IMR-90 (cell line): ENCODE measurements around the gene PRDM1. TPM values are rescaled to one million over a fixed set of nuclear protein-coding genes. Genes with fewer than 3 reads are reported as not detected.
A peak's percentile ranks its signal among the peaks of the same experiment; 100 is the strongest.

Experiments
- ATAC-seq: fragments of 200-7000 bp; cut with Tn5 transposase; 2 replicates; pipeline ENCODE4 v1.9.1; 2020; ENCODE audit warnings: low read depth, mild to moderate bottlenecking, moderate library complexity
- Bru-seq: library from RNA; stranded (reverse); fragments of 400-500 nt; gene quantifications from one replicate; lab custom pipeline; 2021; lab: Mats Ljungman, UMichigan
- BruChase-seq, 2 experiments: library from RNA; stranded (reverse); fragments of 400-500 nt; gene quantifications; one replicate each; lab custom pipeline; 2021; lab: Mats Ljungman, UMichigan
- BruUV-seq: library from RNA; stranded (reverse); fragments of 400-500 nt; replicated peaks from 2 replicates; lab custom pipeline; 2021; lab: Mats Ljungman, UMichigan
- CTCF ChIA-PET: fragments of 300-600 bp; formaldehyde crosslinking; extraction: SDS; loops from one replicate; lab custom pipeline; 2021; ENCODE audit warnings: antibody characterized with exemption; lab: Yijun Ruan, JAX
- POLR2A ChIA-PET: fragments of 300-600 bp; sonication (Branson Sonifier 250); formaldehyde crosslinking; loops from one replicate; lab custom pipeline; 2022; ENCODE audit warnings: antibody characterized with exemption; ENCODE audit not compliant: unreplicated experiment; lab: Charles Lee
- DNase-seq: peaks from one replicate; pipeline ENCODE4 v3.0.0; 2013
- H2AFZ ChIP-seq: replicated peaks from 2 replicates; pipeline ENCODE3; 2013; ENCODE audit warnings: low read length, mild to moderate bottlenecking; ENCODE audit not compliant: poor library complexity
- H2AK5ac ChIP-seq: 2 replicates; pipeline ENCODE4 v1.6.1; 2013; ENCODE audit warnings: low read depth, low read length, inconsistent platforms
- H2AK9ac ChIP-seq: replicated peaks from 2 replicates; pipeline ENCODE3; 2013; ENCODE audit warnings: mild to moderate bottlenecking, low read depth, low read length, moderate library complexity; ENCODE audit not compliant: poor library complexity
- H2BK120ac ChIP-seq: 2 replicates; pipeline ENCODE4 v1.6.1; 2013; ENCODE audit warnings: low read depth, low read length, inconsistent platforms
- H2BK15ac ChIP-seq: 3 replicates; pipeline ENCODE4 v1.6.1; 2013; ENCODE audit warnings: low read depth, low read length, inconsistent platforms
- H2BK20ac ChIP-seq: 2 replicates; pipeline ENCODE4 v1.6.1; 2013; ENCODE audit warnings: low read depth, mild to moderate bottlenecking, inconsistent platforms, low read length, moderate library complexity
- H2BK5ac ChIP-seq: 2 replicates; pipeline ENCODE4 v1.6.1; 2013; ENCODE audit warnings: mild to moderate bottlenecking, low read depth, low read length, inconsistent platforms; ENCODE audit not compliant: poor library complexity, severe bottlenecking
- H3K14ac ChIP-seq: replicated peaks from 2 replicates; pipeline ENCODE4 v1.6.1; 2013; ENCODE audit warnings: low read depth, low read length, inconsistent platforms
- H3K18ac ChIP-seq: 2 replicates; pipeline ENCODE4 v1.6.1; 2013; ENCODE audit warnings: low read depth, low read length, control low read depth
- H3K23ac ChIP-seq: 2 replicates; pipeline ENCODE4 v1.6.1; 2013; ENCODE audit warnings: low read depth, low read length, inconsistent platforms
- H3K27ac ChIP-seq: 2 replicates; pipeline ENCODE4 v1.5.1; 2013; ENCODE audit warnings: mild to moderate bottlenecking, control low read depth, low read length; ENCODE audit not compliant: insufficient read depth
- H3K27me3 ChIP-seq: 2 replicates; pipeline ENCODE4 v1.6.1; 2013; ENCODE audit warnings: low read length; ENCODE audit not compliant: control insufficient read depth, insufficient read depth
- H3K36me3 ChIP-seq: 2 replicates; pipeline ENCODE4 v1.6.1; 2013; ENCODE audit warnings: low read length, mixed read lengths; ENCODE audit not compliant: control insufficient read depth, insufficient read depth
- H3K4ac ChIP-seq: 2 replicates; pipeline ENCODE4 v1.6.1; 2013; ENCODE audit warnings: low read depth, low read length, inconsistent platforms
- H3K4me1 ChIP-seq: 2 replicates; pipeline ENCODE4 v1.6.1; 2013; ENCODE audit warnings: low read length, mixed read lengths; ENCODE audit not compliant: control insufficient read depth, insufficient read depth
- H3K4me2 ChIP-seq: 2 replicates; pipeline ENCODE4 v1.6.1; 2013; ENCODE audit warnings: low read depth, mild to moderate bottlenecking, control low read depth, low read length, moderate library complexity
- H3K4me3 ChIP-seq: 2 replicates; pipeline ENCODE4 v1.5.1; 2013; ENCODE audit warnings: low read depth, mild to moderate bottlenecking, control low read depth, low read length, moderate library complexity; ENCODE audit not compliant: insufficient read depth
- H3K56ac ChIP-seq: 2 replicates; pipeline ENCODE4 v1.6.1; 2013; ENCODE audit warnings: low read length, inconsistent platforms; ENCODE audit not compliant: insufficient read depth; ENCODE audit errors: extremely low read depth
- H3K79me1 ChIP-seq, 2 experiments: 2 replicates each; pipeline ENCODE4 v1.6.1; 2013; ENCODE audit warnings: low read length in 2 of 2, inconsistent platforms in 1 of 2, low read depth in 1 of 2
- H3K9ac ChIP-seq: 2 replicates; pipeline ENCODE4 v1.6.1; 2013; ENCODE audit warnings: low read depth, low read length, control low read depth
- H3K9me1 ChIP-seq: 2 replicates; pipeline ENCODE4 v1.6.1; 2013; ENCODE audit warnings: low read length, inconsistent platforms; ENCODE audit not compliant: insufficient read depth
- H3K9me3 ChIP-seq: 2 replicates; pipeline ENCODE4 v1.6.1; 2013; ENCODE audit warnings: low read length; ENCODE audit not compliant: control insufficient read depth, insufficient read depth
- H4K20me1 ChIP-seq: 2 replicates; pipeline ENCODE4 v1.6.1; 2013; ENCODE audit warnings: low read length, inconsistent platforms; ENCODE audit not compliant: insufficient read depth
- H4K5ac ChIP-seq: 2 replicates; pipeline ENCODE4 v1.6.1; 2013; ENCODE audit warnings: mild to moderate bottlenecking, low read depth, low read length, control low read depth
- H4K8ac ChIP-seq, 2 experiments: 2 replicates each; pipeline ENCODE4 v1.6.1; 2013; ENCODE audit warnings: low read depth in 2 of 2, low read length in 2 of 2, control low read depth in 1 of 2, inconsistent platforms in 1 of 2
- H4K91ac ChIP-seq: 2 replicates; pipeline ENCODE4 v1.6.1; 2013; ENCODE audit warnings: low read depth, low read length, inconsistent platforms; ENCODE audit not compliant: insufficient read depth
- CEBPB ChIP-seq: IDR thresholded peaks from 2 replicates; pipeline ENCODE4 v1.6.1; 2012; ENCODE audit warnings: low read depth, low read length, improper control_type of control experiment
- CHD1 ChIP-seq: IDR thresholded peaks from 2 replicates; pipeline ENCODE4 v1.6.1; 2012; ENCODE audit warnings: low read depth, low read length, improper control_type of control experiment
- MXI1 ChIP-seq: IDR thresholded peaks from 2 replicates; pipeline ENCODE4 v1.6.1; 2012; ENCODE audit warnings: low read depth, mild to moderate bottlenecking, low read length, moderate library complexity, borderline replicate concordance
- POLR2A ChIP-seq: IDR thresholded peaks from 2 replicates; pipeline ENCODE4 v1.6.1; 2012; ENCODE audit warnings: mild to moderate bottlenecking, low read depth, low read length
- RAD21 ChIP-seq: IDR thresholded peaks from 2 replicates; pipeline ENCODE4 v1.6.1; 2012; ENCODE audit warnings: low read length, improper control_type of control experiment
- RFX5 ChIP-seq: IDR thresholded peaks from 2 replicates; pipeline ENCODE4 v1.8.0; 2012; ENCODE audit warnings: low read depth, mild to moderate bottlenecking, low read length, moderate library complexity
- SMC3 ChIP-seq: fragments of 150-350 bp; IDR thresholded peaks from 2 replicates; pipeline ENCODE4 v1.6.1; 2016; ENCODE audit warnings: low read depth, mild to moderate bottlenecking, antibody characterized with exemption, low read length, moderate library complexity
- WGBS, 2 experiments: methylation state at CpG; one replicate each; pipeline versions ENCODE4 v1.1.5 to v1.1.7; 2013; ENCODE audit warnings: missing lambda C conversion rate in 2 of 2; ENCODE audit not compliant: insufficient read length in 1 of 2; ENCODE audit errors: extremely low coverage in 2 of 2; 5-methylcytosine and 5-hydroxymethylcytosine counted together
- dilution Hi-C: fragments of 300-500 bp; cut with HindIII; formaldehyde crosslinking; loops from one replicate; pipeline ENCODE4 v1.14.3; 2018; ENCODE audit warnings: low sequenced_read_pairs; ENCODE audit not compliant: unreplicated experiment
- in situ Hi-C: fragments of 300-500 bp; cut with MboI; formaldehyde crosslinking; loops from 3 replicates; pipeline ENCODE4 v1.14.3; 2019; ENCODE audit warnings: low sequenced_read_pairs, inconsistent platforms, mixed read lengths
- intact Hi-C: fragments of 100-400 bp; cut with micrococcal nuclease; formaldehyde crosslinking; loops from 2 replicates; pipeline ENCODE4 v1.10.0; 2022
- long read RNA-seq: library from polyadenylated mRNA; unstranded; transcript quantifications from one replicate; pipeline ENCODE4 v2.0.0, GENCODE V29; 2021; ENCODE audit not compliant: unreplicated experiment
- polyA plus RNA-seq, 3 experiments: library from polyadenylated mRNA; depleted of rRNA; stranded (reverse); fragments of >200 nt; gene quantifications; 2 replicates each; pipeline ENCODE4 v1.2.3, GENCODE V29; 2012; ENCODE audit warnings: low replicate concordance in 1 of 3
- total RNA-seq: library from RNA; depleted of rRNA; stranded (reverse); fragments of >200 nt; gene quantifications from 2 replicates; pipeline ENCODE4 v1.2.3, GENCODE V29; 2012; rRNA removed
- TF ChIP-seq, protein P1 (sequence below): conservative IDR thresholded peaks from 2 replicates; pipeline ENCODE4 v1.5.1; 2012; ENCODE audit warnings: mild to moderate bottlenecking, low read depth, low read length, improper control_type of control experiment
- TF ChIP-seq, protein P2 (sequence below): fragments of 150-350 bp; IDR thresholded peaks from 2 replicates; pipeline ENCODE4 v1.6.1; 2016; ENCODE audit warnings: low read depth, mild to moderate bottlenecking, low read length, moderate library complexity, borderline replicate concordance

Gene PRDM1
- 2.3 and 6.9 TPM in 2 replicates for total RNA-seq
- polyA plus RNA-seq (2012; rRNA removed), result 3.0 and 3.9 TPM in 2 replicates
- polyA plus RNA-seq (2012; cell fraction: cytosol; rRNA removed), result 2.5 and 2.9 TPM in 2 replicates
- 11.9 and 13.5 TPM in 2 replicates for polyA plus RNA-seq (2012; cell fraction: nucleus; rRNA removed; ENCODE audit: low replicate concordance)
- Bru-seq, nascent RNA, result percentile 64 among the genes with signal in this experiment
- BruChase-seq, experiment 1, labeled RNA remaining after a 6-hour chase, result percentile 30 among the genes with signal in this experiment
- percentile 28 among the genes with signal in this experiment for BruChase-seq, experiment 2, labeled RNA remaining after a 2-hour chase
- long read RNA-seq, partial matches to known transcripts, result 1 of 1 reads
- long read RNA-seq, other reads (novel, unspliced or antisense), result 0 of 1 reads

DNA sequence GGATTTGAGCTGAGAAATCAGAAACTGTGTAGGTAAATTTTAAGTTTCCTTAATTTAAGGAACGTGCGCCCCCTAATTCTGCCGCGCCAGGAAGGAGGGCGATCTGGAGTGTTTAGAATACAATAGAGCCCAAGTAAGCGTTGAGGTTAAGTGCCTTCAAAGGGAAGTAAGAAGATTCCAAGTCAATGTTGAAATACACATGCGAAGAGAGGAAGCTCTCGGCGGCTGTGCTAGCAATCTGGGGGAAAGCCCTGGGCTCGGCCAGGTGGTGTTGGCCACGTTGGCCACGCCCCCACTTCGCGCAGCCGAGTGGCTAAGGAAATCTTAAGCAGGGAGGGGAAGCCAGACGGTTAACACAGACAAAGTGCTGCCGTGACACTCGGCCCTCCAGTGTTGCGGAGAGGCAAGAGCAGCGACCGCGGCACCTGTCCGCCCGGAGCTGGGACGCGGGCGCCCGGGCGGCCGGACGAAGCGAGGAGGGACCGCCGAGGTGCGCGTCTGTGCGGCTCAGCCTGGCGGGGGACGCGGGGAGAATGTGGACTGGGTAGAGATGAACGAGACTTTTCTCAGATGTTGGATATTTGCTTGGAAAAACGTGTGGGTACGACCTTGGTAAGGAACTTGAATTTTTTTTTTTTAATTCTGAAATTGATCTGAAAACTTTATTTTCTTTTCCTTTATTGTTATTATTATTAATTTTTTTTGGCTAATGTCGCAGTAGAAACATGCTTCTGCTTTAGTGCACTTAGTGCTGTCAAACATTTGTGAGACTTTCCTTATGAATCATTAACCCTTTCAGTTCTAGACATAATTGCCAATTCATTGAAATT, at the start of gene PRDM1:
PRDM1 (plus strand) TSS at position 353 of the 830 bp plus-strand sequence; CDS start at position 571, 218 bp downstream.
- Histone ChIP-seq H3K79me1 (peaks cover 13 to 19% of the 10 kb centered on the region in 2 experiments; a peak in 3 of 4 replicates), H2BK15ac (peak within 1 kb of the TSS; percentile 17; the same call in 2 of the 3 replicates), H2BK20ac (peak within 1 kb of the TSS; percentile 62), H3K36me3 (no peaks in the 10 kb centered on the region), H3K4ac (peak within 1 kb of the TSS; percentile 60), H2BK120ac (peak within 1 kb of the TSS; percentile 73), H4K91ac (peak within 1 kb of the TSS; percentile 56), H3K14ac (peak within 1 kb of the TSS; percentile 66), H4K20me1 (no peaks in the 10 kb centered on the region; the same call in 1 of the 2 replicates), H3K9ac (peak within 1 kb of the TSS; percentile 89), H3K9me3 (no peaks in the 10 kb centered on the region), H2BK5ac (peak within 1 kb of the TSS; percentile 92), H3K56ac (peak within 1 kb of the TSS; percentile 94), H2AK9ac (peak within 1 kb of the TSS; percentile 53), H3K9me1 (no peaks in the 10 kb centered on the region; the same call in none of the 2 replicates), H3K4me2 (peak within 1 kb of the TSS; percentile 93), H4K5ac (peak within 1 kb of the TSS; percentile 83; the same call in 1 of the 2 replicates), H3K27me3 (no peaks in the 10 kb centered on the region), H2AFZ (peak within 1 kb of the TSS; percentile 88), H3K23ac (peak within 1 kb of the TSS; percentile 55), H3K4me3 (peak within 1 kb of the TSS; percentile 85), H3K4me1 (peaks cover 20% of the 10 kb centered on the region), H3K18ac (peak within 1 kb of the TSS; percentile 80; the same call in 1 of the 2 replicates), H2AK5ac (peak within 1 kb of the TSS; percentile 33), H3K27ac (peak within 1 kb of the TSS; percentile 75), H4K8ac (peak within 1 kb of the TSS; percentile 65; a peak in 3 of 4 replicates)
- peak; percentile 42 for TF ChIP-seq RAD21
- no peak; the same call in 1 of the 2 replicates for TF ChIP-seq CHD1
- TF ChIP-seq SMC3, result 0 out of 2 replicates have a peak, but pooled peaks have one; percentile 24
- no peak for TF ChIP-seq RFX5
- peak; percentile 48; the same call in 1 of the 2 replicates for TF ChIP-seq POLR2A
- TF ChIP-seq, protein P1, sequence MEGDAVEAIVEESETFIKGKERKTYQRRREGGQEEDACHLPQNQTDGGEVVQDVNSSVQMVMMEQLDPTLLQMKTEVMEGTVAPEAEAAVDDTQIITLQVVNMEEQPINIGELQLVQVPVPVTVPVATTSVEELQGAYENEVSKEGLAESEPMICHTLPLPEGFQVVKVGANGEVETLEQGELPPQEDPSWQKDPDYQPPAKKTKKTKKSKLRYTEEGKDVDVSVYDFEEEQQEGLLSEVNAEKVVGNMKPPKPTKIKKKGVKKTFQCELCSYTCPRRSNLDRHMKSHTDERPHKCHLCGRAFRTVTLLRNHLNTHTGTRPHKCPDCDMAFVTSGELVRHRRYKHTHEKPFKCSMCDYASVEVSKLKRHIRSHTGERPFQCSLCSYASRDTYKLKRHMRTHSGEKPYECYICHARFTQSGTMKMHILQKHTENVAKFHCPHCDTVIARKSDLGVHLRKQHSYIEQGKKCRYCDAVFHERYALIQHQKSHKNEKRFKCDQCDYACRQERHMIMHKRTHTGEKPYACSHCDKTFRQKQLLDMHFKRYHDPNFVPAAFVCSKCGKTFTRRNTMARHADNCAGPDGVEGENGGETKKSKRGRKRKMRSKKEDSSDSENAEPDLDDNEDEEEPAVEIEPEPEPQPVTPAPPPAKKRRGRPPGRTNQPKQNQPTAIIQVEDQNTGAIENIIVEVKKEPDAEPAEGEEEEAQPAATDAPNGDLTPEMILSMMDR, result 0 out of 2 replicates have a peak, but pooled peaks have one; percentile 15
- no peak for TF ChIP-seq CEBPB
- peak; percentile 69; the same call in 1 of the 2 replicates for TF ChIP-seq MXI1
- TF ChIP-seq, protein P2, sequence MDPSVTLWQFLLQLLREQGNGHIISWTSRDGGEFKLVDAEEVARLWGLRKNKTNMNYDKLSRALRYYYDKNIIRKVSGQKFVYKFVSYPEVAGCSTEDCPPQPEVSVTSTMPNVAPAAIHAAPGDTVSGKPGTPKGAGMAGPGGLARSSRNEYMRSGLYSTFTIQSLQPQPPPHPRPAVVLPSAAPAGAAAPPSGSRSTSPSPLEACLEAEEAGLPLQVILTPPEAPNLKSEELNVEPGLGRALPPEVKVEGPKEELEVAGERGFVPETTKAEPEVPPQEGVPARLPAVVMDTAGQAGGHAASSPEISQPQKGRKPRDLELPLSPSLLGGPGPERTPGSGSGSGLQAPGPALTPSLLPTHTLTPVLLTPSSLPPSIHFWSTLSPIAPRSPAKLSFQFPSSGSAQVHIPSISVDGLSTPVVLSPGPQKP, result no peak
- POLR2A ChIA-PET, result interaction anchor here (0.6 to 1.3 kb wide), 2 partner anchors 93 to 142 kb away, joined by 3 to 7 read pairs; no protein-coding TSS in a partner anchor
- CTCF ChIA-PET, result interaction anchor here (0.6 to 1.9 kb wide), 6 partner anchors 8 to 654 kb away, joined by 3 to 5 read pairs (median 3); no protein-coding TSS in a partner anchor
- ATAC-seq, result peak; percentile 20
- dilution Hi-C loops, result no loop called here
- WGBS, 2 experiments, result 0% methylated on average over 6 of the region's 44 CpGs; no CpG with 5 or more reads in 1 of the 2 experiments
- DNase-seq, result peak; percentile 72
- in situ Hi-C loops, result no loop called here
- intact Hi-C loops, result loop anchor here (1.0 to 10.0 kb wide), 6 partner anchors 91 to 654 kb away; no protein-coding TSS in a partner anchor
- no TSS peak for BruUV-seq
